NCI-H345 treated with DMSO at 0.1 percent for 48 hours (cell line): ENCODE results near the gene SFXN4.

Experiments used
- DNase-seq: peaks from one replicate; lab custom pipeline; 2025; ENCODE audit not compliant: unreplicated experiment; lab: John Stamatoyannopoulos, UW

Gene SFXN4

DNA sequence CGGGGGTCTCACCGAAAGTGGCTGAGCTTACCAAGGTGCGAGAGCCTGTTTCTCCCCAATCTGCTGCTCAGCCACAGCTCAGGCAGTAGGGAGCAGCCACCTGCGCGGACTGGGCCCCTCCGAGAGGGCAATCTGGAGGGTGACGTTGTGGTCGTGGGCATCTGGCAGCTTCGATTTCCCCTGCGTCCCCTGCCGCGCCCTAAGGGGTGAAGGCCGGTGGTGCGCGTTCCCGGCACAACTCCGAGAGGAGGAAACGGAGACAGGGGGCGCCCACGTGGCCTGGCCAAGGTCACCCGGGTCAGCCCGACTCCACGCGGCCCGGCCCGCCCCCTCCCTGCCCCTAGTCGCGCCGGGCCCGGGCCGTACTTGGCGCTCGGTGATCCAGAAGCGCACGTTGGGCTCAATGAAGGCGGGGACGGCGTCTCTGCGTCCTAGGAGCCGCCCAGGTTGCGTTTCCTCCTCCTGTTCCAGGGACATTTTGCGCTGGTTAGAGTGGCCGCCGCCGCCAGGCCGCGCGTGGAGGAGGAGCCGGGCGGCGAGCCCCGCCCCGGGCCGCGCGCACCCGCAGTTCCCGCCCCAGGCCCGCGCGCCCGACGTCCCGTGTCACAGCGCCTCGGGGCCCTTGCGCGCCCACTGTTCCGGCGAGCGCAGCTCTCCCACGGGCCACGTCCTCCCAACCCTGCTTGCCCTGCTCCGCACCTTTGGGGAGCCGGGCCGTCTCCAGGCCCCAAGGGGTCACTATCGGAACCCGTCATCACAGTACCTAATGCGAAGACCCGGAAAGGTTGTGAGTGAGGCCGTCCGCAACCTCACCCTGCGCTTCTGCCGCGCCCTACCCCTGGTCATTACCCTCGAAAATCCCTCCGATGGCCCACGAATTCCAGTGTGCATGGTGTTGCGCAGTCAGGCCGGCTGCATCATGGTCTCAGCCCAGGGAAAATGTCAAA is at the start of gene SFXN4:
Gene SFXN4, minus strand, starts transcription at position 544 of the 947 bp plus-strand sequence. Its CDS starts 67 bp downstream, at position 477.
- DNase-seq = peak; percentile 10

- no peak for DNase-seq
These were observed 46.3 kb upstream of the SFXN4 start for GRCh38 chr10:119211625-119212441.

GRCh38 chr10:119211176-119211575 is 45.7 kb upstream of the SFXN4 start:
- DNase-seq = no peak

GRCh38 chr10:119210633-119211032 is 45.1 kb upstream of the SFXN4 start:
- DNase-seq = no peak

- DNase-seq = no peak
These were observed 44.3 kb upstream of the SFXN4 start for GRCh38 chr10:119209736-119210355.

DNA sequence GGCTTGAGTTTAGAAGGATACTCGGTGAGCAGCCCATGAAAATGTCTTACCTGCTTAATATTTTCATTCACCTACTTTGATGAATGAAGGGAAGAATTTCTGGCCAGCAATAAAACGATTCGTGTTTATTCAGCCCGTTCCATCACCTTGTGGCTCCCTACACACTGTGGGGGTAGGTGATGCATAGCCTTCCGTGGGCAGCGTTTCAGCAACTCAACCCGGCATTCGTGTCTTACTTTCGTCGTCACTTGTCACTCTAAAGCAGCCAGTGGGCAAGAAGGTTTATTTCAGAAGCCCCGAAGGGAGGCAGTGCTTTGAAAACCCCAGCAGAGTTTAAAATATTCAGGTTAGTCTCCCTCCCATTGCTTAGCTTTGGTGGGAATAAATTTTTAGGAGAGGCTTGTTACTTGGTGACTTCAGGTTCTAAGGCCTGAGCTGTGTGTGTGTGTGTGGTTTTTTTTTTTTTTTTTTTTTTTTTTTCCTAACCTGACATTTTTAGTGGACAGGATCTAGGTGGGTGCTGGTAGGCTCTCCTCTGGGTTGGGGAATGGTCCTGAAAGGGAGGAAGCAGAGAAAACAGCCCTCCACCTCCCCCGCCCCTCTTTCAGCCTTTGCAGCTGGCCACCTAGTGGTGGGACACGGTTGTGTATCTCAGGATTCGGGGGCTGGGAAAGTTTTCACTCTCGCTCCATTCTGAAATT is 43.7 kb upstream of the SFXN4 start:
- DNase-seq = peak; percentile 13

DNA sequence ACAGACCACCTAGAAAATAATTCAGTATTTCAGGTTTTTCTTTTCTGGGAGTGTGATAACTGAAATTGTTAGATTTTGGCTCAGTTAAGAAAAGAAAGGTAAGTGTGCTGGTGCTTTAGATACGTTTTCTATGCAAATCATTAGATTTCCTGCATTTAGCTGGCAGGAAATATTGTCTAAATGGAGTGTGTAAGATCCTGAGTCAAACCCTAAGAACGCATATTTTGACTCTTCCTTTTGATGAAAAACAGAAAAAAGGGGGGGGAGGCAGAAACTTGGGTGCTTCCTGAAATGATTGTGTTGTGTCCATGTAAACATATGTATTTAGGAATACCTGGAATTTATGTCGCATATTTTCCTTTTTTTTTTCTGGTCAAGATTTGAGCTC is 43.0 kb upstream of the SFXN4 start:
- DNase-seq = no peak

DNA sequence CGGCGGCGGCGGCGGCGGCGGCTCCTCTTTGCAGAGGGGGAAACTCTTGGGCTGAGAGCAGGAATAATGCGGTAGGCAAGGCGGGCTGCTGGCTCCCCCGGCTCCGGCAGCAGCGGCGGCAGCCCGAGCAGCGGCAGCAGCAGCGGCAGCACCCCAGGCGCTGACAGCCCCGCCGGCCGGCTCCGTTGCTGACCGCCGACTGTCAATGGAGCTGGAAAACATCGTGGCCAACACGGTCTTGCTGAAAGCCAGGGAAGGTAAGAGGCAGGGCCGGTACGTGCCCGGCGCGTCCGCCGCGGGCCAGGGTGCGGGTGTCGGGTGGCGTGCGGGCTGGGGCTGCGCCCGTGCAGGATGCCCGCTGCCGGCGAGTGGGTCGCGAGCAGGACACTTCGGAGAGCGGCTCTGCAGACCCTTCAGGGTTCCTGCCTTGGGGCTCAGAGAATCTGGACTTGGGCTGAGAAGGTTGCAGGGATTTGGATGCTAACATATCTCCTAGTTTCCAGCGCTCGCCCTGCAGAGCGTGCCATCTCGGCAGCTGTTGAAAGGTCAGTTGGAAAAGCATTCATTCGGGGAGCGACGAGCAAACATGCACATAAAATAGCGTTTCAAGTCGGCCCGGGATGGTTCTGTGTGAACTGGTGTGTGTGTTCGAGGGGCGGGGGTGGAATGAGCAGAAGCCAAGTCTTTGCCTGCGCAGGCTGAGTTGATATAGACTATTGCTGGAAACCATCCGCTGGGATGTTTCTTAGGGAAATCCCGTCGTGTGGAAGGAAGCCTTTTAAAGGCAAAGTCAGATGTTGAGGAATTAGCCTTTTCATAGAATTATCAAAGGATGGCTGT is 42.4 kb upstream of the SFXN4 start:
- no peak for DNase-seq

DNA sequence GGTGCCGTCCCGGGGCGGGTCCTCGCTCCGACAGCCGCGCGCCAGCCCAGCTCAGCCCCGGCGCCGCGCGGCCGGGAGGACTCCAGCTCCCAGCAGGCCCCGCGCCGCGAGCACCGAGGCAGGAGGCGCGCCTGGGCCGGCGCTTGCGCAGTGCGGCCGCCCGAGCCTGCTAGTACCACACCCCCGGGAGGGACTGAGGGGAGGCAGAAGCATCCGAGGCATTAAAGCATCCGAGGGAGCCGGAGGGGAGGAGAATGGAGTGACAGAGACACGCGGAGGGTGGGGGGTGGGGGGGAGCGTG is 41.8 kb upstream of the SFXN4 start, which contains the start of gene GRK5:
Gene GRK5, plus strand, starts transcription at position 206 of the 301 bp plus-strand sequence. CDS start 347 bp downstream, outside the sequence.
- DNase-seq = peak; percentile 64

DNA sequence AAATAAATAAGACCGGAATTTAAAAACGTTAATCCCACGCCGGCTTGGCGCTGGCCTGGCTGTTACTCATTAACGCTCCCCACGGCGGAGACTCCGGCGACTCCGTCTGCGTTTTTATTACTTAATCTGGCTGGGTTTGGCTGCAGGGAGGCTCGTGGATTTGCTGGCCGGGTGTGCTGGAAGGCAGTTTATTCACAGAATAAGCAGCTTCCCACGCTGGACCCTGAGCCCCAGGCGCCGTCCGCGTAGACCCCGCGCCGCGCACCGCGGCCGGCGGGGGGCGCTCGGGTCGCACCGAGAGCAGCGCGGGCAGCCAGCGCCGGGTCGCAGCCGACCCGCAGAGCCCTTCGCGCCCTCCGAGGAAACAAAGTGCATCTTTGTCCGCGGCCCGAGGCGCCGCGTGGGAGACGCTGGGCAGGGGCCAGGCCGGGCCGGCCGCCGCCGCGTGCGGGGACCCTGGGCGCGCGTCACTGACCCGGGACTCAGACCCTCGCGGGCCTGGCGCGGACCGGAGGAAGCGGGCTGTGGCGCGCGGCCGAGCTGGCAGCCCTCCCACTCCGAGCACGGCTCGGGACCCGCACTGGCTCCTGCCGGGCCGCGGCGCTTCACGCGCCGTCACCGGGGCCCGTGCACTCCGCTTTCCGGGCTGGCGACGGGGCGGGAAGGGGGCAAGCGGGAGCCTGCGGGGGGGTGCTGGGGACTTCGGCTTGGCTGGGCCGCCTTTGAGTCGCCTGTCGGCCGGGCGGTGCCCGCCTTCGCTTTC is 41.3 kb upstream of the SFXN4 start:
- DNase-seq = peak; percentile 9

DNA sequence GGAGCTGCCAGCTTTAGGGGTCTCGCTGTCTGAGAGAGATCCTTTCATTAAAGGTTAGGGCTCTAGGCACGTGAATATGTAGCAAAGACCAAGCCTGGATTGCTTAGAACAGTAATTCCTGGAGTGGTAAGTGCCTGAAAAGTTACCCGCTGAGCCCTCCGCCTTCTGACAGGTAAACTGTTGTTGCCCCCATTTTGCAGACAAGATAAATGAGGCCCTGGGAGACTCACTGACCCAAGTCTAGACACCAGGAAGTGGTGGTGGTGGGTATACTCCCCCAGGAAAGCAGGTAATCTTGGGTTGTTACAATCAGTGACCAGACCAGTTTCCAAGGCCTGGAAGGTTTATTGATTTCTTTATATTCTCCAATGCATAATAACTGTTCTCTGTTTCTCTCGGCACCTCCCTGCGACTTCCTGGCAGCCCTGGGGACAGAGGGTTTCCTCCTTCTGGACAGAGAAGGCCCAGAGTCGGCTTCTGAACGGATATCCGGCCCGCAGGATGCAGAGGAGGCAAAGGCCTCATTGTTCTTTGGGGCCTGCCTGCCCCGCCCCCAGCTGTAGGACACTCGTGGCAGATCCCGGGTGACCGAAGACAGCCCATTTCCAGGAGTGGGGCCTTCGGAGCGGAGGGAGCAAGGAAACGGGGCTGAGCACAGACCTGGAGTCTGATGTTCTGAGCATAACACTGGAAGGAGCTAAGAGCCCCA is 40.5 kb upstream of the SFXN4 start:
- no peak for DNase-seq

- no peak for DNase-seq
These were observed 37.5 kb upstream of the SFXN4 start for GRCh38 chr10:119203006-119203405.

- no peak for DNase-seq
These were observed 35.7 kb upstream of the SFXN4 start for GRCh38 chr10:119201233-119201632.

DNA sequence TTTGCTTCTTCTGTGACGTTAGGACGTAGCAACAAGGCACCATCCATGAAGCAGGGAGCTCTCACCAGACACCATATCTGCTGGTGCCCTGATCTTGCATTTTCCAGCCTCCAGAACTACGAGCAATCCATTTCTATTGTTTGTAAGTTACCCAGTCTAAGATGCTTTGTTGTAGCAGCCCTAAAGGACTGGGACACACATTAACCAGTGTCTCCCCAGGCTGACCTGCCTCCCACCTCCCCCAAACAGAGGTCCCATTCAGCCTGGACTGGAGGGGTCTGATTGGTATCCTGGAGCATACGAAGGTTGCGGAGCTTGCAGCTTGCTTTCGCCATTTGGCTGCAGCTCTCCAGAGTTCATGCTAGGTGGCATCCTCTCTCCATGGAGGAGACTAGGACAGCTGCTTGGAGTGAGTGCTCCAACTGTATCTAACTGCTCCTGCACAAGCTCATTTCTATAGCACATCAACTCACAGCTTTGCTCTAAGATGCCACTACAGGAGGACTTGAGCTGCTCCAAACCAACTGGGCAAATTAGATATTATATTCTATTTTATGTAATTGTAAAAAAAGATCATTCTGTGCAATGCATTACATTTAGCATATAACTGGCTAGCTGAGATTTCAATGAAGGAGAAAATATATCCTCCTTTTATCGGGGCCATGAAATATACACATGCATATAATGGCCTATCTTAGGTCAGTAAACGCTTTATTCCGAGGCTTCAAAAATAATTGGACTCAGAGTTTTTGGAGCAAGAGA is 33.9 kb upstream of the SFXN4 start:
- peak; percentile 12 for DNase-seq

DNA sequence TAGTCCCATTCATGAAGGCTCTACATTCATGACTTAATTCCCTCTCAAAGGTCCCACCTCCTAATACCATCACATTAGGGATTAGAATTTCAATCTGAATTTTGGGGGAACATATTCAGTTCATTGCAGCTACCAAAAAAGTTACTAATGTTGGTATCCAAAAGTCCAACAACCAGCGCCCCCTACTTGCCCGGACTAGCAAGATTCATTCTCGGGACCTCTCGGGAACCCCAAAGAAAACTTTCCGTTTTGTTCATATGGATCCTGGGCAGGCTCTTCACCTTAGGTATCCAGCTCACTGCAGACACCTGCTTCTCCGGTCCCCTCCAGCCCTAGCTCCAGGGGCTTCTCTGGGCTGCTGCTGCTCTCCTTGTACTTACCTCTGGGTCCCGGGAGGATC is 32.9 kb upstream of the SFXN4 start:
- no peak for DNase-seq

DNA sequence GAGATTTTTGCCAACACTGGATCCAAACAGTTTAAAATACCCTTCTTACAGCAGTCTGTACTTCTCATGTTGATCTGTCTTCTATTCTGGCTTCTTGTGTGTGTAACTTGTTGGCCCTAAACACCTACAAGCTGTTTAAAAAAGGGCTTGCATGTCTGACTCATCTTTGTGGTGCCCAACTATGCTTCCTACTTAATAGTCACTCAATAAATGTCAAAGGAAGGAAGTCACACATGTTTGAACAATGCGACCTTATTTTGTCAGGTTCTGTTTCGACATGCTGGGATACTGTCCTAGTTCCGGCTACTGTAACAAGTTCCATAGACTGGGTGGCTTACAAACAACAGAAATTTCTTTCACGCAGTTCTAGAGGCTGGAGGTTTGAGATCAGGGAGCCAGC is 32.4 kb upstream of the SFXN4 start:
- DNase-seq = no peak

DNA sequence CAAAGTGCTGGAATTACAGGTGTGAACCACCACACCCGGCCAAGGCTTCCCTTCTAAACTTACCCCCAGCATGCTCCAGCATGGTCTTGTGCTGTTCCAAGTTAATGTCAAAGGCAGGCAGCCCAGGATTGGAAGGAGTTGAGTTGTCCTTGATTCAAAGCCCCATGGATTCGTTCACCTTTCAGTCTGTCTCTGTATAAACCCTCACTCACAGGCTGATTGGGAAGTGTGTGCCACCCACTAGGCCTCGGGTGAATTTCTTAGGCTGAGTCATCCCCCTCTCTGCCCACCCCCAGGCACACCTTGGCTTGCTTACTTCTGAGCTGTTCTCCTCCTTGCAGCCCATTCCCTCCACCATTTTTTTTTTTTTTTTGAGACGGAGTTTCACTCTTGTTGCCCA is 26.4 kb upstream of the SFXN4 start:
- no peak for DNase-seq
